Fibroblast of skin of back (primary cell): ENCODE measurements around the gene NKTR. TPM values are rescaled to one million over a fixed set of nuclear protein-coding genes. Genes with fewer than 3 reads are reported as not detected.
"Not testable (repeated sequence)": the region's sequence is repeated elsewhere in the genome, so short reads cannot be mapped to it uniquely, and the experiment has no call there.

Source experiments
- DNase-seq: peaks from one replicate; pipeline ENCODE4 v3.0.0-alpha.2; 2013
- polyA plus RNA-seq, 2 experiments: library from polyadenylated mRNA; unstranded; fragments of 120-200 nt; gene quantifications; one replicate each; pipeline ENCODE4 v1.2.1, GENCODE V29; 2013; ENCODE audit not compliant: insufficient read length in 2 of 2

Gene NKTR
- 27.0 TPM for polyA plus RNA-seq (2013, experiment 1 of 2; ENCODE audit: insufficient read length)
- 28.0 TPM for polyA plus RNA-seq (2013, experiment 2 of 2; ENCODE audit: insufficient read length)

DNA sequence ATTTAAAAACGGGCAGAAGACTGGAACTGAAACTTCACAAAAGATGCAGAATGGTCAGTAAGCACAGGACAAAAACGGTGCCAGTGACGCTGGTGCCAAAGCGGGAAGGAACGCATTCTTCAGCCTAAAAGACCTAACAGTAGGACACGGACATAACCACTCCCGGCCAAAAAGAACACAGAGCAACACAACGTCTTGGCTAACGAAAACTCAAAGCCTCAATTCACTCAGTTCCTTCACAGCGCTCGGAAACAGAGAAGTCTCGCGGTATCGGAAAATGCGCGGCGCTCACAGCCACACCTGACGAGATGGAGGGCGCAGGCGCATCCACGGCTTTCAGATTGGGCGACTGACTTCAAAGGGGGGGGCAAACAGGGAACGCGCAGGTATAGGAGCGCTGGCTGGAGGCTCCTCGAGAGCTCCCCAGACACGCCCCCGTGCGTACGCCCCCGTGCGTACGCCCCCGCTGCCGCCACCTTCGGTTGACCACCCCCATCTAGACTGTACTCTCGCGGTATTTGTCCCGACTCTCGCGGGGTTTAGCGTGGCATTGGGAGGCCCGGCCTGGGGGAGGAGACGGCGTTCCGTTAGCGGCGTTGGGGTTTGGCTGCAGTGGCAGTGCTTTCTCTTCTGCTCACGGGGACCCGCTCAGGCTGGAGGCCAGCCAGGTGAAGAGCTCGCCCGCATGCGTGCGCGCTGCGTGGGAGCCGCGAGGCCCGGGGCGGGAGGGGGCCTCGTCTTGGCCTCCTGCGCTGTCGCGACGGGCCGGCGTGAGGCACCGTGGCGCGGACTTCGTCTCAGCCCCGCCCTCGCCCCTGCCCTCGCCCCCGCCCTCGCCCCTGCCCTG, at the start of gene NKTR:
NKTR (plus strand) TSS at position 576 of the 847 bp plus-strand sequence. CDS start 321 bp downstream, outside the sequence.
- DNase-seq = peak; percentile 97

GRCh38 chr3:42552830-42553229, 47.7 kb upstream of the NKTR start:
- no peak for DNase-seq

DNA sequence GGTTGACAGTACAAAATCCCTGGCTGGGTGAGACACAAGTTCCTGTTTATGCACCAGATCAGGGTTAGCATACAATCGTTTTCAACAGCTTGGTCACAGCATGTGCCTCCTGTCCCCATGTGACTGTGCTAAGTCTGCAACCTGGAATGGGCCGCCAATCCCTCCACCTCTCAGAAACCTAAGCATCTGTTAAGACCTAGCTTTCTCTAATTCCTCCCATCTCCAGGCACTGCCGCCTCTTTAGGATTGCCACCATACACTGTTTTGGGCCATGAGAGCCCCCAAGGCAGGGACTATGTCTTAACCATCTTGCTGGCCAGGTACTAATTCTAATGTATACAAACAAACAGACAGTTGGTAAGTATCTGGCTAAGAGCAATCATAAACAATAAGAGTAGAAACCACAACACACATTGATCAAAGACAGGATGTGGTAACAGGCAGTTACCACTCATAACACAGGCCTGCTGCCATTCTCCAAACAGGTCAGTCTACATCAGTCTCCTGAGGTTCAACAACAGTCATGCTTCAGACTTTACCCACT, 44.3 kb upstream of the NKTR start:
- no peak for DNase-seq

DNA sequence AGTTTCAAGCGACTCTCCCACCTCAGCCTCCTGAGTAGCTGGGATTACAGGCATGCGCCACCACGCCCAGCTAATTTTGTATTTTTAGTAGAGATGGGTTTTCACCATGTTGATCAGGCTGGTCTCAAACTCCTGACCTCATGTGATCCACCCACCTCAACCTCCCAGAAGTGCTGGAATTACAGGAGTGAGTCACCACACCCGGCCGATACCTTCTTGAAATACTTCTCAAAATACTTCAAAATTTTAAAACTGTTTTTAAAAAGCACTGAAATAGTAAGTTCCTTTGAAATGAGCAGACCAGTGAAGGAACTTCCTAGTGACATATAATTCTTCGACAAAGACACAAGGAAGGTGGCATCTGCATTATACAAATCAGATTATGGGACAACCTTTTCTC, 43.7 kb upstream of the NKTR start:
- not testable (repeated sequence) for DNase-seq

- DNase-seq = no peak
Measured at GRCh38 chr3:42557854-42558253, 42.6 kb upstream of the NKTR start.

DNA sequence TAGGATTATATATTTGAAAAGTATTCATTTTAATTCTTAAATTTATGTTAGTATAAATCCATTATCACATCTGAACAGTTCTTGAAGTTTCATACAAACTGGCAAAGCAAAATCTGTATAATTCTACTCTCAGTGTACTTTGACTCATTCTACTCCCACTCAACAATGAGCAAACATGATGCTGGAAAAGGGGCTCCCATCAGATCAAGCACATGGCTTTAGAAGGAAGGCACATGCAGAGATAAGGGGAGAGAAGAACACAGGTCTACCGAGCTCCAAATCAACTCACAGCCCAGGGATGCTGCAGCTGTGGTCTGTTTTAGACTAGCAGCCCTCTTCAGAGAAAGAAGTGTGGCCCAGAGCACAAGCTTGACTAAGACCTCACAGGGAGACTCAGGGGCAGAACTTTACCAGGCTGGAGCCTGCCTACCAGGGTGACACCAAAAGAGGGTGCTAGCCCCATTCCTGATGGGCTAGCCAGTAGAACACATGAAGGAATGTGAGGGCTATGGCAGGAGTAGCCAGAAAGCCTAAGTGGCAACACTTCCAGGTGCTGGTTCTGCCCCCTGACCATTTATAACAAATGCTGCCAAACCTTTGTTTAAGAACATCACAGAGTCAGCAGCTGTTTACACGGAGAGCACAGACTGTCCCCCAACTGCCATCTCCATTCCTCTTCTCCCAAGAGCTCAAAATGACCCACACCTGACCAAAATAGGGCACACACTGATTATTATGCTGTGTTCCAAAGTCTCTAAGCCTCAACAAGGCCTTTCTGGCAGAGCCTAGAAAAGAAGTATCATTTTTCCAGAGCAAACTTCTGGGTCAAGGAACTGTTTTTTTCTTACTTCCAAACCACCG, 38.2 kb upstream of the NKTR start:
- no peak for DNase-seq

DNA sequence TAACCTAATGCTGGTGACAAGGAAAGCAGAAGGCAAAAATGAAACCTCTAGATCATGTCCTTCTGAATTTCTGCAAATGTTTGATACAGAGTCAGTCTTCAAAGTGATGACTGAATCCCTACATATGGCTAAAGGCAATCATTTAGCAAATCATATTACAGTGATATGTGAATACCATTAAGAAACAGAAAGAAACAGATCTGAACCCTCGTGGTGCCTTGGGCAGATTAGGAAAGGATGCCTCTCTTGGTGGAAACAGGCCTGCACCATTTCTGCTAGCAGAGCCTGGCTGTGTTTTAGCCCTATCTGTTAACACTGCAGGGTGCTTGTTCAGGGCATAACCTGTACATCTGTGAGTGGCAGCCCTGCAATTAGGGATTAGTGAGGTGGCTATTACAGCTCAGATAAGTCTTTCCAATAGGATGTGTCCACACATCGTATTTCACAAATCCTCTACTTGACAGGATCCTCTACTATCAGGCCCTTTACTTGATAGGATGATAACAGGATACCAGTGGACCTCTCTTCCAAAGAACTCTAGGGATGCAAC, 30.8 kb upstream of the NKTR start:
- no peak for DNase-seq

DNA sequence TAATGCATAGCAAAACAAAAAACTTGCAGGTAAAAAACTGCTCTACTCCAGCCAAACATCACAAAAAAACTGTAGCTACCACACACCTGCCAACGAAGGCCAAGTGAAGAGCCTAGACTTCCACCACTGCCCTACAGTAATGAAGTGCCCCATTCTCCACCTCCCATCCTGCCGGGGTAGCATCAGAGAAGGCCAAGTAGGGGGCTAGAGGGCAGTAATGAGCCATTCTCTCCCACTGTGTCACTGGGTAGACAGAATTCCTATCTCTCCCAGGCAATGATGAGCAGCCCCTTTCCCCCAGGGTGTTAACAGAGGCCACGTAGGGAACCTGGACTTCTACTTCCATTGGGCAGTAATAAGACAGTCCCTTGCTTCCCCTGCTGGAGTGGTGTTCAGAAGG, 28.2 kb upstream of the NKTR start:
- DNase-seq = peak; percentile 59

- no peak for DNase-seq
Measured at GRCh38 chr3:42575137-42575741, 25.2 kb upstream of the NKTR start.

GRCh38 chr3:42578054-42578453, 22.4 kb upstream of the NKTR start:
- no peak for DNase-seq

DNA sequence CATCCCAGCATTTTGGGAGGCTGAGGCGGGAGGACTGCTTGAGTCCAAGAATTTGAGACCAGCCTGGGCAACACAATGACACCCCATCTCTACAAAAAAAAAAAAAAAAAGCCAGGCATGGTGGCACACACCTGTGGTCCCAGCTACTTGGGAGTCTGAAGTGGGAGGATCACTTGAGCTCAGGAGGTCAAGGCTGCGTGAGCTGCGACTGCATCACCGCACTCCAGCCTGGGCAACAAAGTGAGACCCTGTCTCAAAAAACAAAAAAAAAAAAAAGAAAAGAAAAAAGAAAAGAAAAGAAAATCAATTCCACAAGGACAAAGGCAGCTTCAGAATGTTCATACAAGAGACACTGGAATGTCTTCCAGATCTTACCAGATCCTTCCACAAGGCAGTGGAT, 21.1 kb upstream of the NKTR start:
- DNase-seq = not testable (repeated sequence)

GRCh38 chr3:42581400-42581708, 19.1 kb upstream of the NKTR start:
- DNase-seq = no peak

DNA sequence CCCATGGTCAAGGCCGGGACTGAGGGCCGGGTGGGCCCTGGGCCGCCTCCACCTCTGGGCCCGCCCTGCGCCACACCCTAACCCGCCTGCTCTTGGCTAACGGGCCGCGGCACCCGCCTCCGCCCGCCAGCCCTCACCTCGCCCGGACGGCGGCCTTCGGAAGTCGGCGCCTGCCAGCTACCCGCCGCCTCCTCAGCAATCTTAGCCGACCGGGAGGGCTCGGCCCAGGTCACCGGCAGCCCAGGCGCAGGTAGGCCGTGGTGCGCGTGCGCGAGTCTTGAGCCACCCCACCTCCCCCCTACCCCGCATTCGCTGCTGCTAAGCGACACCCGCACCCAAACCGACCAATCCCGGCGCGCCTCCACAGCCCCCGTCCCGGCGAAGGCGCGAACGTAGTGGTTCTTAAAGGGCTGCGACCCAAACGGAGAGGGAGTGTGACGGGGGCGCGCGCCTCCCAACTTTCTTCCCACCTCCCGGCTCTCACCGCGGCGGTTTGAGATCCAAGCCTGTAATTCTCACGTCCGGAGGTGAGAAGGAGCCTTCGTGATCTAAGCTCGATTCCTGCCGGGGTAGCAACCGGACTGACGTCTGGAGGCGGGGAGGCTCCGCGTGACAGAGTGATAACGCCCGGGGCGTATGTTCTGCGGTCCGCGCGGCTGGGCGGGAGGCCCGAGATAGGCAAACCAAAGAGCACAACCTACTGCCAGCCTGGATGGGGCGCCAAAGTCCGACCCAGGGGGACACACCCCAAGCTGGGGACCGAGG, 18.6 kb upstream of the NKTR start, which contains the start of gene SEC22C:
SEC22C (minus strand) TSS at position 259 of the 765 bp plus-strand sequence. CDS start 12,921 bp downstream, outside the sequence.
- peak; percentile 92 for DNase-seq

DNA sequence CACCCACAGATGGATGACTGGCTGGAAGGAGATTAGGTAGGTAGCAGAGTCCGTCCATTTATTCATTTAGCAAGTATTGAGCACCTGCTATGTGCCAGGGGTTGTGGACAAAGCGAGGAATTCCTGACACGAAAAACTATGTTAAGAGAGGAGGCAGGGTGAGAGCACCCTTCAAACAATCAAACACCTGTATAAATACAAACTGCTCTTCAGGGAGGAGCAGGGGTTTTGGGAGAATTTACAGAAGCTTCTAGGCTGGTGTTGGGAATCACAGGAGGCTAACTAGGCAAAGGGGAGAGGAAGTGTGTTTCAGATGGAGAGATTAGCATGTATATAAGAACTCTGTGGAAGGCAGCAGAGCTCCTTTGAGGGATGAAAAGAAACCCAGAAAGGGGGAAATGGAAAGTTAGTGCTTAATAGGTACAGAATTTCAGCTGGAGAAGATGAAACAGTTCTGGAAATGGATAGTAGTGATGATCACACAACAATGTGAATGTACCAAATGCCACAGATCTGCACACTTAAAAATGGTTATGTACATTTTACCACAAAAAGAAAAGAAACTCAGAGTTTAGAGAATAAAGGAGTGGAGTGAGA, 17.9 kb upstream of the NKTR start:
- no peak for DNase-seq

- DNase-seq = no peak
Measured at GRCh38 chr3:42588625-42589024, 11.9 kb upstream of the NKTR start.

GRCh38 chr3:42589382-42590109, 10.9 kb upstream of the NKTR start:
- no peak for DNase-seq

DNA sequence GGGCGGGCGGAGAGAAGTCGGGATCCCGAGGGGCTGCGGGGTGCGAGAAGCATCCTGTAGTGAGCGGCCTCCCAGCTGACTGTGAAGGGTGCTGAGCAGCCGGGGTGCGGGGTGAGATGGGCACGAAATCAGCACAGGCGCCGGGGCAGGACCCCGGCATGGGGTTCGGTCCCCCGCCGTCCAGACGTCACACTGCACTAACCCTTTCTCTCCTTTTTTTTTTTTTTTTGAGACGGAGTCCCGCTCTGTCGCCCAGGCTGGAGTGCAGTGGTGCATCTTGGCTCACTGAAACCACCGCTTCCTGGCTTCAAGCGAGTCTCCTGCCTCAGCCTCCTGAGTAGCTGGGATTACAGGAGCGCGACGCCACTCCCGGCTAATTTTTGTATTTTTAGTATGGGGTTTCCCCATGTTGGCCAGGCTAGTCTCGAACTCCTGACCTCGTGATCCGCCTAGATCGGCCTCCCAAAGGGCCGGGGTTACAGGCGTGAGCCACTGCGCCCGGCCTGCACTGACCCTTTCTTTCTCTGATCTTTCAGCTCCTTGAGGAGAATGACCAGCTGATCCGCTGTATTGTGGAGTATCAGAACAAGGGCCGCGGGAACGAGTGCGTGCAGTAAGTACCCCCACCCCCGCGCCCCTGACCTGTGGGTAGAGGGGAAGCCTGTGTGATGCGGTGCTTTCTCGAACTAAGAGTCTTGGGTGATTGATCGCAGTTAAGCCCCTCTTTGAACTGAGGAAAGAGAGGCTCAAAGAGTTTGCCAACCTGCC, 9.3 kb upstream of the NKTR start:
- peak; percentile 8 for DNase-seq

GRCh38 chr3:42591811-42592210, 8.7 kb upstream of the NKTR start:
- DNase-seq = no peak

DNA sequence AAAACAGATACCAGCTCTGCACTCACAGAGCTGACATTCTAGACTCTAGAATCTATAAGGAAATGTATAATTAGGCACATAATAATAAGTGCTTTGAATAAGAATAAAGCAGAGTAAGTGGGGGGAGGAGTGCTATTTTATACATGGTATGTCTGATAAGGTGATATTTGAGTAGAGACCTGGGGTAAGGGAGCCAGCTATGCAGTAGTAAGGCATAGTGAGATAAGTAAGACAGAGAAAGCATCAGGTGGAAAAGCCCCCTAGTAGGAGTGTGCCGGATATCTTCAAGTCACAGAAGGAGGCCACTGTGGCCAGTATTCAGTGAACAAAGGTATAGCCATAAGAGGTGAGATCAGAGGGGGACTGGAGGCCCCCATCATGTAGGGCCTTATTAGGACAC, 6.9 kb upstream of the NKTR start:
- no peak for DNase-seq

- no peak for DNase-seq
Measured at GRCh38 chr3:42595682-42596081, 4.8 kb upstream of the NKTR start.
